ENCODE results near the gene TAOK1. TPM values are rescaled to one million over a fixed set of nuclear protein-coding genes. Genes with fewer than 3 reads are reported as not detected.

TAOK1 gene
- total and polyA plus RNA-seq, 10 of the 15 experiments (the other 5 are each of a cell fraction or from before 2014, with no cell fraction given), result 2.0 to 27.1 (median 11.8) TPM

GRCh38 chr17:29461483-29462206 is 71.5 kb downstream of the TAOK1 start:
- Histone ChIP-seq H3K27me3 (replicated peaks in 1 of 2; ENCODE audit: control insufficient read depth in 2 of 2, insufficient read depth in 2 of 2, low read length in 1 of 2) (no peaks in the 10 kb centered on the region), H3K79me2 (ENCODE audit: control insufficient read depth, insufficient read depth, low read length) (peaks cover 4% of the 10 kb centered on the region), H2AFZ (ENCODE audit: control insufficient read depth, low read depth, low read length) (no peak overlapping the region), H3K36me3 (ENCODE audit: control insufficient read depth in 2 of 2, insufficient read depth in 2 of 2, low read length in 1 of 2) (peaks cover 0 to 8% of the 10 kb centered on the region in 2 experiments; a peak in 3 of 4 replicates), H3K4me3 (no peak overlapping the region), H3K4me1 (ENCODE audit: control insufficient read depth, insufficient read depth, low read length) (no peaks in the 10 kb centered on the region), H3K9me3 (replicated peaks; ENCODE audit: control insufficient read depth, insufficient read depth, low read length) (no peaks in the 10 kb centered on the region), H3K4me2 (ENCODE audit: control insufficient read depth, insufficient read depth) (no peak overlapping the region), H3K9ac (ENCODE audit: control insufficient read depth, insufficient read depth, low read length) (no peak overlapping the region), H3K27ac (ENCODE audit: control insufficient read depth, insufficient read depth) (no peak overlapping the region), H4K20me1 (ENCODE audit: control insufficient read depth, insufficient read depth) (no peaks in the 10 kb centered on the region)
- intact Hi-C loops (cut with micrococcal nuclease; ENCODE audit: unreplicated experiment), result loop anchor here (5.0 kb wide), 1 partner anchor 89 kb away; no protein-coding TSS in a partner anchor
- TF ChIP-seq PRDM15 (CRISPR knock-in tag; IDR thresholded peaks at IDR 0.05) (no peak), SIX5 (IDR thresholded peaks at IDR 0.05; ENCODE audit: low read depth, low read length, severe bottlenecking) (no peak)
- in situ Hi-C loops (cut with MboI), result no loop called here
- ChIA-PET SMC1A (ENCODE audit: uncharacterized antibody, unreplicated experiment) (no interaction called here), RAD21 (ENCODE audit: unreplicated experiment) (no interaction called here), CTCF (interaction anchor here (1.5 kb wide), 1 partner anchor 91 kb away, joined by 4 read pairs; no protein-coding TSS in a partner anchor), POLR2A (no interaction called here)
- FAIRE-seq, result no peak
- no TSS peak for BruUV-seq (replicated peaks)
- 87% methylated on average over 2 of the region's 2 CpGs for WGBS (ENCODE audit: insufficient coverage, insufficient replicate concordance, low lambda C conversion rate, missing lambda C conversion rate)
- ATAC-seq, result no peak
- DNase-seq (ENCODE audit: low read depth, low spot score), result no peak

Data from GM12878 (cell line).